Mesodermal cell (in vitro differentiated cells): ENCODE results near the gene ACSM6.
A peak's percentile ranks its signal among the peaks of the same experiment; 100 is the strongest.

ENCODE experiments used
- H3K27ac ChIP-seq: 2 replicates; pipeline ENCODE4 v1.7.0; 2013; ENCODE audit warnings: mild to moderate bottlenecking, low read depth, low read length, moderate library complexity; ENCODE audit not compliant: severe bottlenecking
- H3K36me3 ChIP-seq: 2 replicates; pipeline ENCODE4 v1.7.1; 2013; ENCODE audit warnings: mild to moderate bottlenecking, low read length, moderate library complexity; ENCODE audit not compliant: control insufficient read depth, insufficient read depth
- H3K4me1 ChIP-seq: one replicate; pipeline ENCODE4 v1.7.1; 2013; ENCODE audit warnings: mild to moderate bottlenecking, low read length; ENCODE audit not compliant: insufficient read depth, control insufficient read depth, poor library complexity, severe bottlenecking
- H3K4me3 ChIP-seq: 2 replicates; pipeline ENCODE4 v1.7.0; 2013; ENCODE audit warnings: low read length, control low read depth, mild to moderate bottlenecking; ENCODE audit not compliant: insufficient read depth, poor library complexity, severe bottlenecking; ENCODE audit errors: extremely low read depth
- H3K9me3 ChIP-seq: 2 replicates; pipeline ENCODE4 v1.7.1; 2013; ENCODE audit warnings: mild to moderate bottlenecking, low read length, moderate library complexity; ENCODE audit not compliant: control insufficient read depth
- WGBS, 2 experiments: methylation state at CpG; one replicate each; pipeline ENCODE4 v1.1.5; 2013; ENCODE audit warnings: missing lambda C conversion rate in 2 of 2; ENCODE audit not compliant: insufficient coverage in 2 of 2; 5-methylcytosine and 5-hydroxymethylcytosine counted together

ACSM6 gene

GRCh38 chr10:95260397-95260881 is 66.4 kb downstream of the ACSM6 start:
- Histone ChIP-seq H3K36me3 (peaks cover 69% of the 10 kb centered on the region), H3K27ac (peak overlapping the region; percentile 99)

DNA sequence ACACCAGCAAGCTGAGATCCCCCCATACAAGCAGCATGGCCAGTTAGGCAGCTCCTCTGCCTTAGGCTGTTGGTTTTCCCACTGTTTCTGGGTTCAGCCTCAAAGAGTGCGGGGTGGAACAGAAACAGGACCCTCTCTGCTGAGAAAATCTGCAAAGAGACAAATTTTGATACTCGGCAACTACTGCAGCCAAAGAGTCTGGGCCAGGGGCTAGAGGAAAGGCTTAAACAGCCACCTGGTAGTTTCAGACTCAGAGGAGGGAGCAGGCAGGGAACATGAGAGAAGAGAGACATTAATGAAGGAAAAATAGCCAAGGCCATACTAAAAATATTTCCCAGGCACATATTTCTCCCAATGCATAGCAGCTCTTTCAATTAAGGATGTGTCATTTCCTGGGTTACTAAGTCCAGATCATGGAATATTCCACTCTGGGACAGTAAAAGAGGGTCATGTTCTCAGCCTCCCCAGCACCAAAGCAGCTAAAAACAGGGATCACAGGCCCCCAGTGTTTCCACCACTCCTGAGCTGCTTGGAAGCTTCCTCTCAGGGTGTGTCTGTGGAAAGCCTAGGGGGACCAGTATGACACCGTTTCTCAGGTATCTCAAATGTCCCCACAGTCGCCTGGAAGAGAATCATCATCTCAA is 67.0 kb downstream of the ACSM6 start:
- H3K9me3 ChIP-seq = peaks cover 6% of the 10 kb centered on the region
- peaks cover 74% of the 10 kb centered on the region for H3K36me3 ChIP-seq
- WGBS, 2 experiments = 90 to 91% methylated on average over 4 of the region's 4 CpGs
- H3K4me3 ChIP-seq = no peak overlapping the region
- H3K27ac ChIP-seq = peak overlapping the region; percentile 99
- peaks cover 42% of the 10 kb centered on the region for H3K4me1 ChIP-seq

More at GRCh38 chr10:95260397-95260881, 66.4 kb downstream of the ACSM6 start:
- Histone ChIP-seq H3K4me1 (peaks cover 42% of the 10 kb centered on the region), H3K9me3 (peaks cover 6% of the 10 kb centered on the region), H3K4me3 (no peak overlapping the region)
- 67 to 75% methylated on average over 3 of the region's 3 CpGs for WGBS, 2 experiments

DNA sequence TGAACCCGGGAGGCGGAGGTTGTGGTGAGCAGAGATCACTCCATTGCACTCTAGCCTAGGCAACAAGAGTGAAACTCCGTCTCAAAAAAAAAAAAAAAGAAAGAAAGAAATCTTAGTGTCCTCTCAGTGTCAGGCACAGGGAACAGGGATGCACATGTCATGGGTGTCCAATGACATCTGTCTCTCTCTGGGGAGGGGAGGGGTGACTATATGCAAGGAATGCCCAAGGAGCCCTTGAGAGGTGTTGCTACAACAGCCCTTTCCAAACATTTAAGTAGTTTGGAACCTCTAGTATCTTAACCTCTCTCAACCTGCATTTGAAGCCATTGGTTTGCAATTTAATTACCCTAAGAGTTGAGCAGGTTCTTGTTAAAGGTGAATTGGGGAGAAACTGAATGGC is 67.9 kb downstream of the ACSM6 start:
- no peak overlapping the region for H3K4me3 ChIP-seq
- peaks cover 47% of the 10 kb centered on the region for H3K4me1 ChIP-seq
- 100% methylated on average over 2 of the region's 3 CpGs for WGBS, 2 experiments
- H3K27ac ChIP-seq = no peak overlapping the region
- peaks cover 71% of the 10 kb centered on the region for H3K36me3 ChIP-seq
- peaks cover 6% of the 10 kb centered on the region for H3K9me3 ChIP-seq

DNA sequence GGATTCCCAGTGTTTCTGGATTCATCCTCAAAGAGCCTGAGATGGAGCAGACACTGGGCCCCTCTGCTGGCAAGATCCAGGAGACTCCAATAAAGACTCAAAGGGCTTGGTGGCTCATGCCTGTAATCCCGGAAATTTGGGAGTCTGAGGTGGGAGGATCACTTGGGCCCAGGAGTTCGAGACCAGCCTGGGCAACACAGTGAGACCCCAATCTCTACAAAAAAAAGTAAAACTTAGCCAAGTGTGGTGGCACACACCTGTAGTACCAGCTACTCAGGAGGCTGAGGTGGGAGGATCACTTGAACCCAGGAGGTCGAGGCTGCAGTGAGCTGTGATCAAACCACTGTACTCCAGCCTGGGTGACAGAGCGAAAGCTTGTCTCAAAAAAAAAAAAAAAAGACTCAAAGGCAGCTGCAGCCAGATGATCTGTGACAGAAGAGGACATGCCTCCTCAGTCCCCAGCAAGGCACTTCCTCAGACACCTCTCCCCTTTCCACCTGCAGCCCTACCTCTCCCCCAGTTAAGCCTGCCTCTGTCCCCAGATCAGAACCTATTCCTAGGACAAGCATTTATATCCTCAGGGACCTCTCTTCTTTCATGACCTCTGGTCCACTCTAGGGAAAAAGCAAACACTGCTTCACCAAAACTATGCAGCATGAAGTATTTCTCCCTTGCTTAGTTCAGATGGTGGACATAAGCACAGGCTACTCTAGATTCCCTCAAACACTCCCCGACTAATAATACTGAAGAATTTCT is 68.9 kb downstream of the ACSM6 start:
- H3K36me3 ChIP-seq = peaks cover 63% of the 10 kb centered on the region
- peaks cover 2% of the 10 kb centered on the region for H3K9me3 ChIP-seq
- 68 to 79% methylated on average over 4 of the region's 5 CpGs for WGBS, 2 experiments
- H3K27ac ChIP-seq = no peak overlapping the region
- H3K4me1 ChIP-seq = peaks cover 55% of the 10 kb centered on the region
- no peak overlapping the region for H3K4me3 ChIP-seq

DNA sequence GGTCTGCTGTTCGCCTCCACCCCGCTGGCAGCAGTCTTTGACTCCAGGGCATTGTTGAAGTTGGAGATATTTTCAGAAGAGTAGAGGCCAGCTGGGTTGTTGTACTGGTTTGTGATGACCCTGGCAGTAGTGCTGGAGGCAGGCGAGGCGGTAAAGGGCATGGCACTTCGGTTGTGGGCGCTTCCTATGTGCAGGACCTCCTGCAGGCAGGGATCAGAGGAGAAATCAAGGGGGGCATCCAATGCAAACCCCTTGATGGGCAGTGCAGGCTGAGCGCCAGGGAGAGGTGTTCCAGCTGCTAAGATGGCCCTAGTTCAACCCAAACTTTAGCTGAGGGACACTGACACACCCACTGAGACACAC is 69.8 kb downstream of the ACSM6 start:
- H3K4me3 ChIP-seq = no peak overlapping the region
- H3K36me3 ChIP-seq = peaks cover 56% of the 10 kb centered on the region
- 86 to 88% methylated on average over 6 to 7 of the region's 7 CpGs for WGBS, 2 experiments
- H3K4me1 ChIP-seq = peaks cover 64% of the 10 kb centered on the region
- H3K9me3 ChIP-seq = no peaks in the 10 kb centered on the region
- H3K27ac ChIP-seq = no peak overlapping the region

- H3K27ac ChIP-seq = no peak overlapping the region
- peaks cover 50% of the 10 kb centered on the region for H3K36me3 ChIP-seq
- no peaks in the 10 kb centered on the region for H3K9me3 ChIP-seq
- no peak overlapping the region for H3K4me3 ChIP-seq
- 47 to 54% methylated on average over 4 to 5 of the region's 6 CpGs for WGBS, 2 experiments
- H3K4me1 ChIP-seq = peaks cover 65% of the 10 kb centered on the region
Measured at GRCh38 chr10:95264227-95265051, 70.4 kb downstream of the ACSM6 start.

DNA sequence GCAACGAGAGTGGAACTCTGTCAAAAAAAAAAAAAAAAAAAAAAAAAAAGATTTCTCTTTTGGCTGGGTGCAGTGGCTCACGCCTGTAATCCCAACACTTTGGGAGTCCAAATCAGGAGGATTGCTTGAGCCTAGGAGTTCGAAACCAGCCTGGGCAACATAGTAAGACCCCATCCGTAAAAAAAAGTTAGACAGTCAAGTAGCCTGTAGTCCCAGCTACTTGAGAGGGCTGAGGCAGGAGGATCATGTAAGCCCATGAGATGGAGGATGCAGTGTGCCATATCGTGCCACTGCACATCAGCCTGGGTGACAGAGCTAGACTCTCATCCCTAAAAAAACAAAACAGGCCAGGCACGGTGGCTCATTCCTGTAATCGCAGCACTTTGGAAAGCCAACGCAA is 71.5 kb downstream of the ACSM6 start:
- Histone ChIP-seq H3K4me1 (peaks cover 62% of the 10 kb centered on the region), H3K9me3 (no peaks in the 10 kb centered on the region), H3K27ac (no peak overlapping the region), H3K4me3 (no peak overlapping the region), H3K36me3 (peaks cover 51% of the 10 kb centered on the region)
- WGBS, 2 experiments = 88 to 94% methylated on average over 7 to 8 of the region's 8 CpGs

GRCh38 chr10:95266674-95267095 is 72.6 kb downstream of the ACSM6 start:
- WGBS, 2 experiments = 83% methylated on average over 1 of the region's 1 CpG; no CpG with 5 or more reads in 1 of the 2 experiments
- Histone ChIP-seq H3K36me3 (peaks cover 59% of the 10 kb centered on the region), H3K4me1 (peaks cover 51% of the 10 kb centered on the region), H3K27ac (peak overlapping the region; percentile 97), H3K9me3 (no peaks in the 10 kb centered on the region), H3K4me3 (no peak overlapping the region)

GRCh38 chr10:95267251-95267650 is 73.2 kb downstream of the ACSM6 start:
- Histone ChIP-seq H3K36me3 (peaks cover 59% of the 10 kb centered on the region), H3K27ac (peak overlapping the region; percentile 97)
- no CpG with 5 or more reads among the region's 3 CpGs for WGBS, 2 experiments

DNA sequence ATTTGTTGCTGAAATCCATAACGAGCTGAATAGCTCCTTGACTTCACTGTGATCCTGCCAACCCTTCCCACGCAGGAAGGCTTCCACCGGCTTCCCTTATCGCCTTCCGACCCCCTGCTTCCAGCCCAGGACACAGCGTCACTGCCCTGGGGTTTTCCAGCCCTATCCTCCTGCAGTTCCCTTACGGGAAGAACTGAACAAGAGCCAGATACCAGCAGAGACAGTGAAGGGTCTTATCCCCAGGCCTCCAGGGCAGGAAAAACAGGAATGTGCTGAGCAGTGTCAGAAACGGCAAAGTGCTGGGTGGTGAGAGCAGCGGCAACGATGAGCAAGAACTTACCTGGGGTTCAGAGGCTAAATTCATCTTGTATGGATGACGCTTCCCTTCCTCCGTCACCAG is 74.4 kb downstream of the ACSM6 start:
- H3K27ac ChIP-seq = peak overlapping the region; percentile 94
- peaks cover 47% of the 10 kb centered on the region for H3K36me3 ChIP-seq
- 52 to 54% methylated on average over 10 of the region's 12 CpGs for WGBS, 2 experiments
- H3K9me3 ChIP-seq = no peaks in the 10 kb centered on the region
- peaks cover 43% of the 10 kb centered on the region for H3K4me1 ChIP-seq
- no peak overlapping the region for H3K4me3 ChIP-seq

More at GRCh38 chr10:95267251-95267650, 73.2 kb downstream of the ACSM6 start:
- no peak overlapping the region for H3K4me3 ChIP-seq
- peaks cover 46% of the 10 kb centered on the region for H3K4me1 ChIP-seq
- no peaks in the 10 kb centered on the region for H3K9me3 ChIP-seq
